Measurements from ENCODE around the gene TMEM239. TPM values are rescaled to one million over a fixed set of nuclear protein-coding genes. Genes with fewer than 3 reads are reported as not detected.

The TMEM239 gene
- total and polyA plus RNA-seq, 9 donors: 0.11 TPM; not detected in 8

- peaks cover 2% of the 10 kb centered on the region for H3K4me1 ChIP-seq (ENCODE audit: control insufficient read depth, insufficient read depth, low read length)
- peaks cover 5% of the 10 kb centered on the region for H3K36me3 ChIP-seq (ENCODE audit: control insufficient read depth, insufficient read depth, low read length)
- no peak for DNase-seq
- WGBS (ENCODE audit: insufficient coverage): 82% methylated on average over 4 of the region's 5 CpGs
- no peaks in the 10 kb centered on the region for H3K27me3 ChIP-seq (ENCODE audit: control insufficient read depth, insufficient read depth, low read length)
- no peak overlapping the region for H3K27ac ChIP-seq (ENCODE audit: low read length)
- no peak overlapping the region for H3K4me3 ChIP-seq (ENCODE audit: low read length)
- no peaks in the 10 kb centered on the region for H3K9me3 ChIP-seq (replicated peaks; ENCODE audit: control insufficient read depth, low read depth, low read length)
Measured at GRCh38 chr20:2846698-2847097, 30.5 kb downstream of the TMEM239 start.

GRCh38 chr20:2847802-2848201 lies 31.6 kb downstream of the TMEM239 start:
- Histone ChIP-seq H3K27ac (ENCODE audit: low read length) (no peak overlapping the region), H3K36me3 (ENCODE audit: control insufficient read depth, insufficient read depth, low read length) (peaks cover 5% of the 10 kb centered on the region), H3K4me3 (ENCODE audit: low read length) (no peak overlapping the region), H3K27me3 (ENCODE audit: control insufficient read depth, insufficient read depth, low read length) (no peaks in the 10 kb centered on the region), H3K9me3 (replicated peaks; ENCODE audit: control insufficient read depth, low read depth, low read length) (no peaks in the 10 kb centered on the region), H3K4me1 (ENCODE audit: control insufficient read depth, insufficient read depth, low read length) (no peaks in the 10 kb centered on the region)
- 88% methylated on average over 4 of the region's 4 CpGs for WGBS (ENCODE audit: insufficient coverage)
- DNase-seq: no peak

GRCh38 chr20:2849529-2849928 lies 33.4 kb downstream of the TMEM239 start:
- Histone ChIP-seq H3K36me3 (ENCODE audit: control insufficient read depth, insufficient read depth, low read length) (peaks cover 5% of the 10 kb centered on the region), H3K4me1 (ENCODE audit: control insufficient read depth, insufficient read depth, low read length) (no peaks in the 10 kb centered on the region), H3K27ac (ENCODE audit: low read length) (no peak overlapping the region), H3K4me3 (ENCODE audit: low read length) (no peak overlapping the region), H3K27me3 (ENCODE audit: control insufficient read depth, insufficient read depth, low read length) (no peaks in the 10 kb centered on the region), H3K9me3 (replicated peaks; ENCODE audit: control insufficient read depth, low read depth, low read length) (no peaks in the 10 kb centered on the region)
- no peak for DNase-seq
- WGBS (ENCODE audit: insufficient coverage): 80% methylated on average over 1 of the region's 4 CpGs

- 88% methylated on average over 6 of the region's 10 CpGs for WGBS (ENCODE audit: insufficient coverage)
- Histone ChIP-seq H3K9me3 (replicated peaks; ENCODE audit: control insufficient read depth, low read depth, low read length) (no peaks in the 10 kb centered on the region), H3K4me3 (ENCODE audit: low read length) (no peak overlapping the region), H3K4me1 (ENCODE audit: control insufficient read depth, insufficient read depth, low read length) (no peaks in the 10 kb centered on the region), H3K36me3 (ENCODE audit: control insufficient read depth, insufficient read depth, low read length) (peaks cover 5% of the 10 kb centered on the region), H3K27me3 (ENCODE audit: control insufficient read depth, insufficient read depth, low read length) (no peaks in the 10 kb centered on the region), H3K27ac (ENCODE audit: low read length) (no peak overlapping the region)
- no peak for DNase-seq
Measured at GRCh38 chr20:2851086-2851485, 34.9 kb downstream of the TMEM239 start.

- Histone ChIP-seq H3K4me1 (ENCODE audit: control insufficient read depth, insufficient read depth, low read length) (peaks cover 10% of the 10 kb centered on the region), H3K27me3 (ENCODE audit: control insufficient read depth, insufficient read depth, low read length) (no peaks in the 10 kb centered on the region), H3K36me3 (ENCODE audit: control insufficient read depth, insufficient read depth, low read length) (peaks cover 33% of the 10 kb centered on the region), H3K4me3 (ENCODE audit: low read length) (no peak overlapping the region), H3K9me3 (replicated peaks; ENCODE audit: control insufficient read depth, low read depth, low read length) (no peaks in the 10 kb centered on the region), H3K27ac (ENCODE audit: low read length) (no peak overlapping the region)
- 76% methylated on average over 2 of the region's 2 CpGs for WGBS (ENCODE audit: insufficient coverage)
- no peak for DNase-seq
Measured at GRCh38 chr20:2858591-2858990, 42.4 kb downstream of the TMEM239 start.

GRCh38 chr20:2859330-2860121 lies 43.4 kb downstream of the TMEM239 start:
- H3K27me3 ChIP-seq (ENCODE audit: control insufficient read depth, insufficient read depth, low read length): no peaks in the 10 kb centered on the region
- H3K27ac ChIP-seq (ENCODE audit: low read length): no peak overlapping the region
- WGBS (ENCODE audit: insufficient coverage): 81% methylated on average over 4 of the region's 4 CpGs
- no peaks in the 10 kb centered on the region for H3K9me3 ChIP-seq (replicated peaks; ENCODE audit: control insufficient read depth, low read depth, low read length)
- peaks cover 10% of the 10 kb centered on the region for H3K4me1 ChIP-seq (ENCODE audit: control insufficient read depth, insufficient read depth, low read length)
- peaks cover 37% of the 10 kb centered on the region for H3K36me3 ChIP-seq (ENCODE audit: control insufficient read depth, insufficient read depth, low read length)
- no peak overlapping the region for H3K4me3 ChIP-seq (ENCODE audit: low read length)
- no peak for DNase-seq

- DNase-seq: no peak
- no peak overlapping the region for H3K4me3 ChIP-seq (ENCODE audit: low read length)
- H3K9me3 ChIP-seq (replicated peaks; ENCODE audit: control insufficient read depth, low read depth, low read length): no peaks in the 10 kb centered on the region
- no peak overlapping the region for H3K27ac ChIP-seq (ENCODE audit: low read length)
- WGBS (ENCODE audit: insufficient coverage): 94% methylated on average over 12 of the region's 12 CpGs
- no peaks in the 10 kb centered on the region for H3K27me3 ChIP-seq (ENCODE audit: control insufficient read depth, insufficient read depth, low read length)
- peaks cover 2% of the 10 kb centered on the region for H3K4me1 ChIP-seq (ENCODE audit: control insufficient read depth, insufficient read depth, low read length)
- peaks cover 63% of the 10 kb centered on the region for H3K36me3 ChIP-seq (ENCODE audit: control insufficient read depth, insufficient read depth, low read length)
Measured at GRCh38 chr20:2864626-2865025, 48.5 kb downstream of the TMEM239 start.

GRCh38 chr20:2865101-2865500 lies 48.9 kb downstream of the TMEM239 start:
- Histone ChIP-seq H3K36me3 (ENCODE audit: control insufficient read depth, insufficient read depth, low read length) (peaks cover 60% of the 10 kb centered on the region), H3K9me3 (replicated peaks; ENCODE audit: control insufficient read depth, low read depth, low read length) (no peaks in the 10 kb centered on the region), H3K27ac (ENCODE audit: low read length) (no peak overlapping the region), H3K4me1 (ENCODE audit: control insufficient read depth, insufficient read depth, low read length) (no peaks in the 10 kb centered on the region), H3K27me3 (ENCODE audit: control insufficient read depth, insufficient read depth, low read length) (no peaks in the 10 kb centered on the region), H3K4me3 (ENCODE audit: low read length) (no peak overlapping the region)
- WGBS (ENCODE audit: insufficient coverage): 96% methylated on average over 10 of the region's 10 CpGs
- no peak for DNase-seq

GRCh38 chr20:2865630-2866029 lies 49.5 kb downstream of the TMEM239 start:
- H3K9me3 ChIP-seq (replicated peaks; ENCODE audit: control insufficient read depth, low read depth, low read length): no peaks in the 10 kb centered on the region
- DNase-seq: no peak
- peaks cover 54% of the 10 kb centered on the region for H3K36me3 ChIP-seq (ENCODE audit: control insufficient read depth, insufficient read depth, low read length)
- peaks cover 5% of the 10 kb centered on the region for H3K4me1 ChIP-seq (ENCODE audit: control insufficient read depth, insufficient read depth, low read length)
- no peak overlapping the region for H3K4me3 ChIP-seq (ENCODE audit: low read length)
- no peak overlapping the region for H3K27ac ChIP-seq (ENCODE audit: low read length)
- WGBS (ENCODE audit: insufficient coverage): 100% methylated on average over 2 of the region's 3 CpGs
- peaks cover 3% of the 10 kb centered on the region for H3K27me3 ChIP-seq (ENCODE audit: control insufficient read depth, insufficient read depth, low read length)

- Histone ChIP-seq H3K27me3 (ENCODE audit: control insufficient read depth, insufficient read depth, low read length) (peaks cover 9% of the 10 kb centered on the region), H3K27ac (ENCODE audit: low read length) (no peak overlapping the region), H3K9me3 (replicated peaks; ENCODE audit: control insufficient read depth, low read depth, low read length) (no peaks in the 10 kb centered on the region), H3K4me1 (ENCODE audit: control insufficient read depth, insufficient read depth, low read length) (peaks cover 11% of the 10 kb centered on the region), H3K36me3 (ENCODE audit: control insufficient read depth, insufficient read depth, low read length) (peaks cover 48% of the 10 kb centered on the region), H3K4me3 (ENCODE audit: low read length) (no peak overlapping the region)
- DNase-seq: no peak
- 93% methylated on average over 6 of the region's 11 CpGs for WGBS (ENCODE audit: insufficient coverage)
Measured at GRCh38 chr20:2866236-2866635, 50.1 kb downstream of the TMEM239 start.

All from muscle of leg (tissue), 11 donors.